Skeletal muscle cell (primary cell): ENCODE measurements around the gene EN1.

Experiments
- DNase-seq: peaks from one replicate; pipeline ENCODE4 v3.0.0-alpha.2; 2010; ENCODE audit warnings: low read depth
- H3K4me3 ChIP-seq: 2 replicates; pipeline ENCODE4 v1.5.1; 2011; ENCODE audit warnings: low read depth, mild to moderate bottlenecking, control low read depth, low read length, moderate library complexity

EN1 gene

DNA sequence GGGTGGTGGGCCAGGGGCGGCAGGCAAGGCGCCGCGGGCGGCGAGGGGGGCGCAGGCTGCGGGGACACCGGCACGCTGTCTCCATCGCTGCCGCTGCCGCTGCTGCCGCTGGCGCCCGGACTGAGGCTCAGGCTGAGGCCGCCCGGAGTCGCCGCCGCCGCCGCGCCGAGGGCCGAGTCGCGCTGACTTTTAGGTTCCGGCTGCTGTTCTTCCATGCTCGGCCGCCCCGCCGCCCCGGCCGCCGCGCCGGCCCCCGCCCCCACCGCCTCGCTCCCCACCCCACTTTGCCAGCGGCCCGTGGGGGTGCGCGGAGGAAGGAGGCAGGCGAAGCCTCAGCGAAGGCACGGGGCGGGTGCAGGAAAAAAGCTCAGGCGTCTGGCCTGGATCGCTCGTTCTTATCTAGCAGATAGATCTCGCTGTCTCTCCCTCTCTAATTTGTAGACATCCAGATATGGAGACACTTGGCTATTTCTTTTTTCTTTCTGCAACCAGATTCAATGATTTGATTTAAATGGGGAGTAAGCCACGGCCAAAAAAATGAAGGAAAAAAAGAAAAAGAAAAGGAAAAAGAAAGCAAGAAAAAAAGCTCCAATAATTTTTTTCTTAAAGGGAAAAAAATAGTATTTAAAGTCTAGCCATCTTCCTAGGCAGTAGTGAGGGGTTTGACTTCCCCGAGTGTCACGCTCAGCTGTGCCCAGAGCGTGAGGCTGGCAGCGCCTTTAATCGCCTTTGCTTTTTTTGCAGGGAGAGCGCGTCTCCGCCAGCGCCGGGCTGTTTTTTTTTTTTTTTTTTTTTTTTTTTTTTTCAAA, at the start of gene EN1:
EN1 (minus strand) TSS at position 696 of the 809 bp plus-strand sequence; CDS start at position 215, 481 bp downstream.
- peak within 1 kb of the TSS; percentile 63 for H3K4me3 ChIP-seq
- no peak for DNase-seq

DNA sequence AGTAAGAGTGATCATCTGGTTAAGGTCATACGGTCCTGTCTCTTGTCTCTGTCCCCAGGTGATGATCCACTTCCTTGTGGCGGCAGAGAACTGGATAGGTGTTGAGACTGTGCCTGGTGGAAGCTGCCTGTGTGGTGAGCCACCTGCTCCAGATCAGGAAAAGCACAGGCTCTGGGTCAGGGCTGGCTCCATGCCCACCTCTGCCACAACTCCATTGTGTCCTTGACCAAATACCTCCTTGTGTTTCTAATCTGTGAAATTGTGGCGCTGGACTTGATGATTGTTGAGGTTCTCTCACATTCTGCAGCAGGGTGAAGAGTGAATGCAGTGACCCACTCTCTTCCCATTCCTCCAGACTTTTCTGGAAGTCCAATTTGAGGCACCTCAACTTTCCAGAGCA, 45.7 kb upstream of the EN1 start:
- no peak for DNase-seq
- H3K4me3 ChIP-seq = no peak overlapping the region

DNA sequence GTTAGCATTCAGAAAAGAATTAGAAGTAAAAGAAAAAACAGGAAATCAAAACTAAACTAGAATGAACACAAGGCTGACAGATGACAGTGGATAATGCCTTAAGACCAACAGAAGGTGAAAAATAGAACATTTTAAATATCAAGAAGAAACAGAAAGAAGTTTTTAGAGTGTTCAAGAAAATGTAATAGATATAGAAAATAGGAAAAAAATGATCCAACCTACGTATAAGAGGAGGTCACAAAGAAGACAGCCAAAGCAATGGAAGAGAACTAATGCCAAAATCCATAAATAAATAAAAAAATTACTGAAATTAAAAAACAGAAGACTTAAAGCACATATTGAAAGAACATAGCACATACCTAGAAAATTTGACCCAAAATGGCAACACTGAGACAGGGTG, 42.5 kb upstream of the EN1 start:
- no peak for DNase-seq
- H3K4me3 ChIP-seq = no peak overlapping the region

DNA sequence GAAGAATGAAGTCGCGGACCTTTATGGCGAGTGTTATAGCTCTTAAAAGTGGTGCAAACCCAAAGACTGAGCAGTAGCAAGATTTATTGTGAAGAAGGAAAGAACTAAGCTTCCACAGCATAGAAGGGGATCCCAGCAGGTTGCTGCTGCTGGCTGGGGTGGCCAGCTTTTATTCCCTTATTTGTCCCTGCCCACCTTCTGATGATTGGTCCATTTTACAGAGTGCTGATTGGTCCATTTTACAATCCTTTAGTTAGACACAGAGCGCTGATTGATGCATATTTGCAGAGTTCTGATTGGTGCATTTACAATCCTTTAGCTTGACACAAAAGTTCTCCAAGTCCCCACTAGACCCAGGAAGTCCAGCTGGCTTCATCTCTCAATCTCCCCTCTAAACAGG, 36.3 kb upstream of the EN1 start:
- no peak for DNase-seq

DNA sequence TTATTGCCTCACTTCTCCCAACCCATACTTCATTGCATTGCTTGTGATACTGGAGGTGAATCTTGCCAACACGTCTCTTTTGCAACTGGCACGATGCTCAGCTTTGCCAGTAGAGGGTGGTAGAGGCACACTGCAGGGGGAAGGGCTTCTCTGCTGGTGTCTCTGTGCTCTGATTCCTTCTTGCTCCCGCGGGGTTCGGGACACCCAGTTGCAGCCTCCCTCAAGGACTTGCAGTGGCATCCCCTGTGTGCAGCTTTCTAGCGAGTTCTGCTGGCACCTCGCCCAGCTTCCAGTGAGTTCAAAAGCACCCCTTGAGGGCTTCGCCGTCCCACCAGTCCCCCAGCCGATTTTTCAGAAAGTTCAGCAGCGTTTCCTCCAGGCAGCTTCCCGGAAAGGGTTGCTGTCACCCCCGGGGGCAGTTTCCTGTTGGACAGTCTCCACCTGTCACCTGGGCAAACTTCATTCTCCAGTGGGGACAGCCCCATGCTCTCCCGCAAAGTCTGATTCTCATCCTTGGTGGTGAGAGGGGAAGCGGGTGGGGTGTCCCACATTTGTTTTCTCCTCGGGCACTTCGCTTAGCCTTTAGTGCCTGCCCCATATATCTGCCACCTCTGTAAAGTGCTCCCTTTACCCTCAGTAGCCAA, 35.4 kb upstream of the EN1 start:
- peak overlapping the region; percentile 30 for H3K4me3 ChIP-seq
- peak; percentile 16 for DNase-seq

More for the DNA sequence above, 36.3 kb upstream of the EN1 start:
- H3K4me3 ChIP-seq = no peak overlapping the region

DNA sequence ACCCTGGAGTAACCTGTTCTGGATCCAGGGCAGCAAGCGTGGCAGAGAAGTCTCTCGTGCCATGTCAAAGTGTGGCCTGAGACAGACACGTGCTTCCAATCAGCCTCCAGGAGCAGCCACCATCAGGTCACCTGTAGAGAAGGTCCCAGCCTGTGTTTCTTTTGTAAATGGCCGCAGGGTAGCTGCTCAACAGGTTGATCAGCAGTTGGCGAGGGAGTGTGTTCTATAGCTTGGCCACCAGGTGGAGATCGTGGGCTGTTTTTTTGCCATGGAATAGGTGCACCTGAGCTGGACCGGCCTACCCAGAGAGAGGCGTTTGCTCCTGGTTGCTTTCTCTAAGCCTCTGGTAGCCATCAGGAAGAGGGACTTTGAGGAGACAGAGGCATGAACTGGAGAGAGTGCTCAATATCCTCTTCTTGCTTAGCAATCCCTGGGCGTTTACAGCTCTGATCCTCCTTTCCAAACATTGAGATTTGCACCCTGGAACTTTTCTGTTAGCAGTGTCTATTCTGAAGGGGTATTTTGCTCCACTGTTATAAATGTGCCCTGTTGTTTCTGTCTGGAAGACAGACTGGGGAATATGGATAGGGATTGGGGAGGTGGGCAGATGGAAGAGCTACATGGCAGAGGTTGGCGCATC, 34.2 kb upstream of the EN1 start:
- H3K4me3 ChIP-seq = no peak overlapping the region
- no peak for DNase-seq

DNA sequence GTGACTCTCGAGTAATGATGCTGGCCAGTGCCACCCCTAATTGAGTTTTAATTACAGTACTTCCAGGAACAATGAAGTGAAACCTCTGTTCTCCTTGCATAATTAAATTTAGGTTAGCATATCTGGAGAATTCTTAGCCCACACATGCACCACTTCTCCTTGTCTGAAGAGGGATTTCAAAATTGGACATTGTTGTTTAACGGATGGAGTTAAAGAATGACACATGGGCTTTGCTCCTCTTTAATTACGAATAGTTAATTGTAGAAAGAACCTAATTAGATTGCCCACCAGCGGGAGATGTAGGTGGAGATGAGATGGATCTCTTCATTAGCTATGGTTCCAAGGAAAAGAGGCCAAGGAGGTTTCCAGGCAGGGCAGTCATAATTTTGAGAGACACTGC, 33.1 kb upstream of the EN1 start:
- DNase-seq = no peak
- no peak overlapping the region for H3K4me3 ChIP-seq

DNA sequence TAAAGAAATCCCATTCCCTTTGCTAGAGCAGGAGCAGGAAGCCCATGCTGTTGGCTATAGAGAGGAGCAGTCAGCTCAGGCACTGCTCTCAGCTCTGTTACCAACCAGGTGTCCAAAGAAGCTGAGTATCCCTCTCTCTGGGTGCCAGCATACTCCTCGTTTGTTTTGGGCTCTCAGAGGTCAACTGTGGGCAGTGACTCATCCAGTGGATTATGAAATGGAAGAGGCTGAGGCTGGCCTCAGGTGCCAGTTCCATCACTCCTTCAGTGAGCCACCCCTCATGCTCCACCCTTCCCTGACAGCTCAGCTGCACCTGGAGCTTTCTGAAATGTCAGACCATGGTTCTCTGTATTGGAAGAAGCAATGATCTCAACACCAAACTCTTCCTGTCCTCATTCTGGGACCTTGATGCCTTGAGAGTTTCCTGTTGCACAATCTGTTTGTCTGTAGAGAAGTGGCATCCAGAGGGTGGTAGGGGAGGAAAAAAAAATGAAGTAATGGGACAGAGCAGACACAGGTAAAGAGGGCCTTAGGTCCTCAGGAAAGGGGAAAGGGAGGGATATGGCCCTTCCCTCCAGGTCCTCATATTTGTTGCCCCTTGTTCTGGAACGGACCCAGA, 31.2 kb upstream of the EN1 start:
- DNase-seq = no peak
- no peak overlapping the region for H3K4me3 ChIP-seq

DNA sequence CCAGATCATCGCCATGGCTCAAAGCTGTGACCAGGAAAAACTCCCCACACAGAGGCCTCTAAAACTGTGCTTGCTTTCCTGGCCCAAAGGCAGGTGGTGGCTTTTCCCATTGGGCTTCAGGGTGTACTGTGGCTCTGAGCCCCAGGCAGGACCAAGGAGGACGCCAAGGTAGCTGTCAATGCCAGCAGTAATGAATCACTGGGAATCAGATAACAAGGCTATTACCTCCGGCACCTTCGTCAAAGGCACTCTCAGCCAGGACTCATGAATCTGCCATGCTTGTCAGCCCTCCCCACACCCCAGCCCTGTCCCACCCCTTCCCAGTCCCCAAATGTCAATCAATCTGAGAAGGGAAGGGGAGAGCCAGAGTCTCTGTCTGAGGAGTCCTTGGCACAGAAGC, 27.9 kb upstream of the EN1 start:
- no peak for DNase-seq
- H3K4me3 ChIP-seq = no peak overlapping the region

DNA sequence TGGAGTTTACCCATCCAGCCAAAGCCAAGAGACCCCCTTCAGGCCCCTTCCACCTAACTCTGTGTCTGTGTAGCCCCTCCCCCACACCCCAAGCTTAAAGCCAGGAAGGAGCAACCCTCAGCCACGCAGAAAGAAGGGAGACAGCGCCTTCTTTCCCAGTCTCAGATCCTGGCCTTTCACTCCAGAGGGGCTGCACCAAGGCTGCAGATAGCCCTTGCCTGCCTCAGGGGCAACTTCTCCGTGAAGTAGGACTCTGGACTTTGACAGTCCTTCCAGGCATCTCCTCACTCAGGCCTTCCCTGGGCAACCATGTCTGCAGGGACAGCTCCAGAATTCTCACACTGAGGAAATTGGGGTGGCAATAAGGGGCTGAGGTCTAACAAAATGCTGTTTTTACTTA, 26.9 kb upstream of the EN1 start:
- no peak overlapping the region for H3K4me3 ChIP-seq
- DNase-seq = no peak

DNA sequence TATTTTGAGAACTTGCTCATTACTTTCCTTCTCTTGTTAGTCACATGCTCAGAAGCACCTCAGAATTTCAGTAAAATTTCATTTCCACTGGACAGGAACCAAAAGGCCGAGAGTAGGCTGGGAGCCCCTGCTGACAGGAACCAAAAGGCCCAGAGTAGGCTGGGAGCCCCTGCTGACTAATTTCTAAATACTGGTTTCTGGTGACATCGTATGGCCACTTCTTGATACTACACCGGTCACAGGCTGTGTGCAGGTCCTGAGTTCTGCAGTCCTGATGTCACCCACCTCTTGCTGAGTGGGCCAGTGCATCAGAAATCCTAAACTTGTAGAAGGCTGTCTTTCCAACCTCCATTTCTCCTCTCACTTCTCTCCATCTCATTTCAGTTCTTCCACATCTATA, 17.7 kb upstream of the EN1 start:
- no peak overlapping the region for H3K4me3 ChIP-seq
- no peak for DNase-seq

DNA sequence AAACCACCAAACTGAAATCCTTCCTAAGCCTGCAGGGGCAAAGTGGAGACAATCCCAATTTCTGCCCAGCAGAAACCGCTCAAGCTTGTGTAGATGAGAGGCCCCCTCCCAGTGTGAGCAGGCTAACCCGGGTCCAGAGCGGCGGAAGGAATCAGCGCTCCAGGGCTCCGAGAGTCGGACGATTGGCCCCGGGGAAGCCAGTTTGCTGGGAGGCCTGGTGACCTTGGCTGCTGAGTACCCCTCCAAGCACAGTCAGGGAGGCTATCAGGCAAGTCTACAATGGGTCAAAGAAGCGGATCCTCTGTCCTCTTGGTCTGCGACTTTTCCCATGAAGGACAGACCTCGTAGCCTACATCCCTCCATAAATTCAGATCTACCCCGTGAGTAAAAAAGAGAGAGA, 16.8 kb upstream of the EN1 start:
- DNase-seq = no peak
- no peak overlapping the region for H3K4me3 ChIP-seq

DNA sequence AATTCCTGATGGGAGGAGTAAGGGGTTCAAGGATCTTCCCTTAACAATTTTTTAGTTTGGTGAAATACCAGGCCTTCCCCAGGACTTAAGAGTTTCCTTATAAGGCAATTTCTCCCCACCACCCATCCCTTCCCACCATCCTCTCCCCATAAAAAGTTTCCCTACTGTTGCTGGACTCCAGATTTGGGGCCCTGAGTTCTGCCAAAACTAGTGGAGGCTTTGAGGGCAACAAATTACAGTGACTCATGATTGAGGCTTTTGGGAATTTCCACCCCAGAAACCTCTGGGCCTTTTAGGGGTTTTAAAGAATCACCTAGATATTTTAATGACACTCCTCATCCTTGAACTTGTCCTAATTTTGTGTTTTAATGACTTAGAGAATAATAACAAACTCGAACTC, 14.3 kb upstream of the EN1 start:
- H3K4me3 ChIP-seq = no peak overlapping the region
- no peak for DNase-seq

DNA sequence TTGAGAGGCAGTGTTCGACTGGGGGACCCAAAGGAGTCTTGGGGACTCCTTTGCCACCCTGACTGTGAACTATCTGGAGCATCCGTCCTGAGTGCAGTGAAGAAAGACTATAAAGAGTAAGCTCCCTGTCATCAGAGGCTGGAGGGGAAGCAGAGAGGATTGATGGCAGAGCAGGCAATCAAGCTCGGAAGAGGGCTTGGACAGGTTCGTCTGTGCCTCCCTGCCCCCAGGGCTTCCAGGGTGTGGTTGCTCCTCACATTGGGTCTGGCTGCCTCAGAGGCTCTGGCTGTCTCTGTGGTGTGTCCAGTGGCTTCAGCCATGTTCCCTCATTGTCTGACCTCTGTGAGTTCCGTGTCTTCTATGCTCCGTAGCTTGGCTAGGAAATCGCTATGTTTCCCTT, 13.8 kb upstream of the EN1 start:
- no peak overlapping the region for H3K4me3 ChIP-seq
- no peak for DNase-seq

DNA sequence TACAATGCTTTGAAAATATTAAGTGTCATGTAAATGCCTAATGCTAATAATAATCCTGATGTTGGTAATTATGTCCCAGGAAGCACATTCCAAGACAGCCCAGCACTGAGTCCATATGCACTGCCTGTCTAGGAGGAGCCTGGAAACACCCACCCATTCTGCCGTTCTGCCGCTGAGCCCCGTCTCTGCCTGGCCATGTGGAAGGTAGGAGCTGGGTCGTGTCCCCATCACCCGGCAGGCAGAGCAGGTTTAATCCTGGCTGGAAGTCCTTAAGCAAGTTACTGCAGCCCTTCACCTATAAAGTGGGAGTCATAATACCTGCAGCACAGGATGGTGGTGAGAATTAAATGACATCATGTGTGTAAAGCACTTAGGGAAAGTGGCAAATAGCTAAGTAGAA, 13.1 kb upstream of the EN1 start:
- H3K4me3 ChIP-seq = no peak overlapping the region
- no peak for DNase-seq

DNA sequence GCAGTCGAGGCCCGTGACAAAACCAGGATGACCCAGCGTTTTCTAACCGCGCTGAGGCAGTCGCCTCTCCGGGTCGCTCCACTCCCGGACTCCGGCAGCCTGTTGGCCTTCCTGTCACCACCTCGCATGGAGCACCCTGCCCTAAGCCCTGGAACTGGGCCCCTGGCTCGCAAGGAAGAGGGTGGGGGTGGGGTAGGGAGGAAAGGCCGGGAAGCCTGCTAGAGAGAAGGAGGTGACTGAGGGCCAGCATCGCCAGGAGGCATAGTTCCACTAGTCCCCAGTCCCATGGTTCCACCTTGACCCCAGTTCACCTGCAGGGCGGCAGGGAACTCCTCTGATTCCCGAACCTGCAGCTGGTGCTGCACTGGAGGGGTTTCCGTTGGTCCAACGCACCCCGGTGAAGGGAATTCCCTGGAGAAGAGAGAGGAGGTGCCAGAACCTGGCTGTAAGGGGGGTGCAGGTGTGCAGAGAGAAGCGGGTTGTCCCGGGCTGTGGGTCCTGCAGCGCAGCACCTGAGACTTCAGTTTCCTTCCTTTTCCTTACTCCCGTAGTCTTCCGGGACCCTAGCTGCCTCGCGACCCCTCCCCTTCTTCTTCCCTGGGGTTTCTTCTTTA, 11.8 kb upstream of the EN1 start:
- no peak overlapping the region for H3K4me3 ChIP-seq
- DNase-seq = no peak

DNA sequence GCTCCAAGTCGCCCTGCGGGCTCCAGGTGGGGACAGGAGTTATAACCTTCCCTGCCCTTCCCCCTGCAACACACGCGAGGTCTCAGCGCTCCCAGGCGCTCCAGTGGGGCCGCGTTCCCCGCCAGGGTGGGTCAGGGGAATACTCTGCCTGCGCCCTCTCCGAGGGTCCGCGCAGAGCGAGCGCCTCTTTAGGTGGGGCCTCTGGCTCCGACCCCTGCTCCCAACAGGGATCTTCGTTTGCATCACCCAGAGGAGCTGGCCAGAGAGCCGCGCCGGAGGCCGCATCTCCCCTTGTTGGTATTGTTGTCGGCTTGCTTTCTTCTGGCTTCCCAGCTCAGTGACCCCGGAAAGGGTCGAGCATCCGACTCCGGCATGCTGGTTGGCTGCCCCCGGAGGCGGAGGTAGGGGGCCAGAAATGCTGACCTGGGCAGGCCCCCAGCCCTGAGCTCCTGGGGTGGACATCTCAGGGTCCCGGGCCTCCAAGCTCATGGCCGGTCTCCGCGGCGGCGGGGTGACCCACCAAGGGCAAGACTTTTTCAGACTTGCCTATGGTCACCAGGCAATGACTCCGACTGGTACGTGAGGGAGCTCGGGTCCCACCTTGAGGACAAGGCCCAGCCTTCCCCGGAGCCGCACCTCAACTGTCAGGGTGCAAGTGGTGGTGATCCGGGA, 11.2 kb upstream of the EN1 start:
- no peak overlapping the region for H3K4me3 ChIP-seq
- DNase-seq = no peak

DNA sequence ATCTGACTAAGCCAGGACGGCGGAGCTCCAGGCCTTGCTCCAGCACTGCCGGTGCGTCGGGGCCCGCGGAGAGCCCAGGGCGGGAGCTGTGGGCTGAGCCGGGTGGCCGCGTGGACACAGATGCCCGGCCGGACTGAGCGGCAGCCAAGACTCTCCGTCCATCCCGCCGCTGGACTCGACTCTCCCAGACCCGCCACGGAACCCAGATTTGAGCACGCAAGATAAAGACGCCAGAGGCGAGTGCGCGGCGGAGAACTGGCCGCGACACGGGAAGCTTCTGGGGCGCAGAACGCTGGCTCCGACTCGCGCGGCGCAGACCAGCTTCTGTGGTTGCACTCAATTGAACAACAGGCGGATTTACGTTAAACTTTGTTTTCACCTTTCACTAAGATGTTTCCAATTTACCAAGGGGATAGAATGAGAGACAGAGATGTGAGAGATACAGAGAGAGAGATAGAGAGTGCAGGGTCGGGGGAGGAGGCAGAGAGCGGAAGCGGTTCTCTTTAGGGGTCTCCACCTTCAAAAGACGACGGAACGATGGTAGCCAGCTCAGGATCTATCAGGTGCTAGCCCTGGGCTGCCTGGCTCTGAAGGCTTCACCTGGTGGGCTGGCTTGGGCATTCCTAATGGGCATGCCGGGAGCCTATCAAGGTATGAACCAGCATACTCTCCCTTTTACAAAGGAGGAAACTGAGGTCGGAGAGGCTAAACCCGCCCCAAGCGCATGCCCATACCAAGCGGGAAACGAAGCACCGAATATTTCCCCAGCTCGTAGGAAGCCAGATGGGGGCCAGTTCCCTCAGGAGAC, 10.4 kb upstream of the EN1 start:
- no peak overlapping the region for H3K4me3 ChIP-seq
- no peak for DNase-seq
